HG02973 (cell line): ENCODE results near the gene LRRK1.
"Not testable (repeated sequence)": the region's sequence is repeated elsewhere in the genome, so short reads cannot be mapped to it uniquely, and the experiment has no call there.

Experiments
- ATAC-seq: cut with Tn5 transposase; IDR thresholded peaks from one replicate; pipeline ENCODE4 v1.9.1; 2021; ENCODE audit warnings: moderate library complexity; ENCODE audit not compliant: unreplicated experiment

Gene LRRK1

DNA sequence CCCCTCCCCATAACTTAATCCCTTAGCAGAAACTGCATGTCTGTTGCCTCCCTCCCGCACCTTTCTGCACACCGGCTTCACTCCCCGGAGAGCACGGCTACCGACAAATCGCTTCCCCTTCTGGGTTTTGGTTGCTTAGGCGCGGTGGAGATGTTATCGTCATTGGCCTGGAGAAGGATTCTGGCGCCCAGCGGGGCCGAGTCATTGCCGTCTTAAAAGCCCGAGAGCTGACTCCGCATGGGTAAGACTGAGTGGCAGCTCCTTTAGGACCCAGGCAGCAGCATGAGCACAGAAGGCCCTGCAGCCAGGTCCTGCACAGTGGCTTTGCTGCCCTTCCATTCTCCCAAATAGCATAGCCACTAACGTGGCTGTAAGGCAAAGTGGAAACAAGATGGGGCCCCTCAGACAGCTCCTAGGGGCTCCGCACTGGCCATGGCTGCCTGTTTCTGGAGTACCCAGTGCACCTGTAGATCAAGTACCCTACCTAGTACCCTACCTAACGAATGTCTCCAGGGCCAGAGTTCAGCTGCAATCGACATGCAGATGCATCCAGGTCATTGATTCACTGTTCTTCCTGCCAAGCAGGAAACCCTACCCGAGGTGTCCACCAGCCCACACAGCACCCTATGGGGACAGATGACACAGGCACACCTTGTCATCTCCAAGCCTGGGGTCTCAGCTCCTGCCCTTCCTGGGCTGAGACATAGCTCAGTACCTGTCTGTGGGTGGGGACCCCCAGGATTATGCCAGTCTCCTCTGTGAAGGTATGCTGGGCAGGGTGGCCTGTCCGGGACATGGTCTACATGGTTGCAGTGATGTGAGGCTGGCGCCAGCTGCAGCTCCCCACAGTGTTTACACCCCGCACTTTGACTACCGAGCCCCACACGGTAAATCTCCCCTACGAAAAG, 147.6 kb downstream of the LRRK1 start:
- ATAC-seq, result no peak

DNA sequence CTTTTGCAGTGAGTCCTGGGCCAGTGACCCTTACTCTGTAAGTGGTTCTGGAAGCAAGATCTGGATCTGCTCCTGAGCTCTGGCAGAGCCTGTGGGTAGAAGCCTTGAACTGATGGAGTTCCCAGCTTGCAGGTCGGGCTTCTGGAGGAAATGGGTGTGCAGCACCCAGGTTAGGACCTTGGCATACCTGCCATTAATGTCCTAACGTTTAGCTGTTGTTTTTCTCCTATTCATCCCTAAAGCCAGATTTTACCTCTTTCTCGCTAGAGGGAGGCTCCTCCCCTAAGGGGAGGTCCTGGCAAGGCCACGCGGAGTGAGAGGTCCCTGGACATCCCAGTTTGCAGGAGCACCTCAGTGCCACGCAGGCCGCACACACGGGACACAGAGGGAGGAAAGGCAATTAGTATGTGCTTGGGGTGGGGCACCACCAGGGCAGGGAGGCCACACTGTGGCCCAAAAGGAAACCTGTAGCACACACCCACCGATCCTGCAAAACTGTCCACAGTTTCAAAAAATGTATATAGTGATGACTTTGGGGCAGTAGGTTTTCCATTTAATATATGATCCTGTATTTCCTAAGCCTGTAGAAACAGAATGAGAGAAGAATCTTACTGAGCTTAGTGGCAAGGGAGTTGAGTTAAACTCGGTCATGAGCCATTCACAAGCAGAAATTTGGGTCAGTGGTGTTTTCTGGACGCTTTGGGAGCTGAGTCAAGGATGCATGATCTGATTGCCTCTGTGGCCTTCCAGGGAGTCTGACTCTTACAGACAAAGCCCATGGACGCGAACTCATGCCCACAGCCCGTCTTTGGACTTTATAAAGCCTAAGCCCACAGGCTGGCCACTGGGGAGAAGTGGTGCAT, 148.7 kb downstream of the LRRK1 start:
- no peak for ATAC-seq

DNA sequence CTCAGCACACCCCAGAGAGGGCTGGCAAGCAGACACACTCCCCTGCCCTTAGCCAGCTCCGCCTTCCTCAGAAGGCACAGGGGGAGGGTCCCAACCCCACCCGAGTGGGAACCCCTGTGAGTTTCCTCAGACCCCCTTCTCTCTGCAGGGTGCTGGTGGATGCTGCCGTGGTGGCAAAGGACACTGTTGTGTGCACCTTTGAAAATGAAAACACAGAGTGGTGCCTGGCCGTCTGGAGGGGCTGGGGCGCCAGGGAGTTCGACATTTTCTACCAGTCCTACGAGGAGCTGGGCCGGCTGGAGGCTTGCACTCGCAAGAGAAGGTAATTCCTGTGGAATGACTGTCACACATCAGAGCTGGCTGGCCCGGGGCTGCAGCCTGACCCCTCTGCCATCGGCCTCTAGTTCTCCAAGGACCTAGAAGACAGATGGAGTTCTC, 149.4 kb downstream of the LRRK1 start:
- ATAC-seq, result no peak

DNA sequence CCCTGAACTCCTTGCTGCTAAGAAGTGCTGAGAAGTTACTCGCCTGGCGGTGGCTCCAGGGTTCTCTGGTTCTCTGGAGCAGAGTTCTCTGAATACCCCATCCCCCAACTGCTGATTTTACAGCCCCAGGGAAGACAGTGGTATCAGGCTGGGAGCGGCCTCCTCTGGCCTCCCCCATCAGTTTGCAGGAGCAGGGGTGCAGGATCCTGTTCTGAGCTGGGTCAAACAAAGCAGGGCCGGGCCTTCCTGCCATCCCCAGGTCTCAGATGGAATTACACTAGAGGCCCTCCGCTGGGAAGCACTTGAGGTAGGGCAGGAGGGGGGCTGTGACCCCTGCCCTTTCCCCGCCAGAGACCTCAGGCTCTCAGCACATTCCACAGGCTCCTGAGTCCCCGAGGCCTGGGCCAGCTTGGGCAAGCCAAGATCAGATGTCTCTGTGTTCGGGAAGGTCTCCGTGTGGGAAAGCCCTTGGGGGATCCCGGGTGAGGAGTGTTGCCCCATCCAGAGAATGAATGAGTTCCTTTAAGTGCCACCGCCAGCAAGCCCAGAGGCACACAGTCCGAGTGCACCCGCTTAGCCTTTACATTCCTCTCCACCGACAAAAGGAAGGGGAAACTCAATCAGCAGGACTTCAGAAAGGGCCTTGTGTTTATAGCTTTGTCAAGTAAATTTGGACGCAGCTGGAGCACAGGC, 149.9 kb downstream of the LRRK1 start:
- no peak for ATAC-seq

DNA sequence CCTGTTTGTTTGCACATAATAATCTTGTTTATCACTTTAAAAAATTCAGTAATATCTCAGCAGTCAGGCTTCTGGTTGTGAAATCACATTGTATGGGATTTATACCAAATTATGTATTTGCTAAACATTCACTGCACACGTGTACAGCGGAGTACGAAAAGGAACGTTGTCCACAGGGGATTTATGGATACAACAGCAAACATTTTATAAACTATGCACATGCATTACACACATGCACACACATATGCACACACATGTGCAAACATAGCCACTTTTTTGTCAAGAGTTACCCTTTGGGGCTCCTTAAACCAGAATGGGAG, 150.5 kb downstream of the LRRK1 start:
- no peak for ATAC-seq

DNA sequence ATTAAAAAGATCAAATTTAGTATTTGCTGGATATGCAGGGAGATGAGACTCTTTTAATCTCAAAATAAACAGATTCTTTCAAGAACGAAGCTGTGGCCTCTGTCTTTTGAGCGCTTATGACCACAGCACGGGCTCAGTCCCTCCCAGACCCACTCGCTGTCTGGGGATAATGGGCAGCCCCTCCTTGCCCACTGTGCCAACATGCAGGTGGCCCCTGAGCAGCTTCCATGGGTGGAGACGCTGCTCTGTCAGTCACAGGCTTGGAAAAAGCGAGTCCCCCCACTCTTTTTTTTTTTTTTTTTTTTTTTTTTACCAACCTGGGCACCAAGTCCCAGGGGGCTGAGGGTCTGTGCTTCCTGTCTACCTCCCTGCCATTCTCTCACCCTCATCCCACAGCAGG, 150.9 kb downstream of the LRRK1 start:
- no peak for ATAC-seq

DNA sequence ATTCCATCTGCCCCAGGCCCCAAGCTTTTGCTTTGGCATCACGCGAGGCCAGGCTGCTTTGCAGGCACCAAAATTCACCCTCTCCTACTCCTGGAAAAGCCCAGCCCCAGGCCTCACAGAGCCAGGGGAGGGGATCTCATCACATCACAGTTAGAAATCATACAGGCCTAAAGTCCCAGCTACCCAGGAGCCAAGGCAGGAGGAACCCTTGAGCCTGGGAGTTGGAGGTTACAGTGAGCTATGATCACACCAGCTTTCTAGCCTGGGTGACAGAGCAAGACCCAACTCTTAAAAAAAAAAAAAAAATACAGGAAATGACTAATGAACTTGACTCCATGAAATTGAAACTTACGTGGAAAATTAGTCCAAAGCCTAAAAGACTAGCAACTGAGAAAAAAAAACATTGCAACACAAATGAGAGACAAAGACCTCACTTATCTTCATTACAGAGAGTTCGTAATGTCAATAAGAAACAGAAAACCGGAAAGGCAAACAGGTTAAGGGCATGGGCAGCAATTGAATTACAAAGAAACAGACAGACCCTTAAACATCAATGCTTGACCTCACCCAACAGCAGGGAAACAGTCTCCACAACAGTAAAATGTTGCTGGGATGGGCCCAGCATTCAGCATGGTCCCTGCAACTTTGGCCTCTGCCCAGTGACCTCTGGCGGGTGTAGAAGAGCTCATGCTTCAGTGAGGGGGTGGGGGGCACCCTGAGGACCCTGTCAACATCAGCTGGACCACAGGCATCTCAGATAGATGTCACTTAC, 151.5 kb downstream of the LRRK1 start:
- ATAC-seq, result no peak

DNA sequence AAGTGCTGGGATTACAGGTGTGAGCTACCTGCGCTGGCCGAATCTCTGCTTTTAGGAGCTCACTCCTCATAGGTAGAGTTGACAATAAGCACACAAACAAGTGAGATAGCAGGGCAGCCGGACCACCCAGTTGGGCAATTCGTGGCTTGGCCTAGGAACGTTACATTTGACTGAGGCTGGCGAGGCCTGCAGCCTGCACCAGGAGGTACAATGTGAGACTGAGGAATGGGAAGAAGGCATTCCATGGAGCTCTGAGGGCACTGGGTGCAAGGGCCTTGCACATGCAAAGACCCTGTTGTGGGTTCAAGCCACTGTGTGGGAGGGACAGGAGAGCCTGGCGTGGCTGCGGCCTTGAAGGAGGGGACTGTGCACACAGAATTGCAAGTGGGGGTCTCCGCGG, 152.5 kb downstream of the LRRK1 start:
- no peak for ATAC-seq

DNA sequence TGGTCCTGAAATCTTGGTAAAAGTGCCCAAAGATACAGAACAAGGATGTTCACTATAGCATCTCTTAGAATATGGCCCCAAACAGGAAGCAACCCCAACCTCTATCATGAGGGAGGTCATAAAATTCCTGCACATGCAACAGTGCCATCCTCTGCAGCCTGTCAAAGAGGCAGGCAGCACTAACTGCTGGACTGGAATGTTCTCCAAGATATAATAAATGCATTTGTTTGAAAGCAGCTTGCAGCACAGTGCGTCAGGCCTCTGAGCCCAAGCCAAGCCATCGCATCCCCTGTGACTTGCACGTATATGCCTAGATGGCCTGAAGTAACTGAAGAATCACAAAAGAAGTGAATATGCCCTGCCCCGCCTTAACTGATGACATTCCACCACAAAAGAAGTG, 153.1 kb downstream of the LRRK1 start:
- not testable (repeated sequence) for ATAC-seq

DNA sequence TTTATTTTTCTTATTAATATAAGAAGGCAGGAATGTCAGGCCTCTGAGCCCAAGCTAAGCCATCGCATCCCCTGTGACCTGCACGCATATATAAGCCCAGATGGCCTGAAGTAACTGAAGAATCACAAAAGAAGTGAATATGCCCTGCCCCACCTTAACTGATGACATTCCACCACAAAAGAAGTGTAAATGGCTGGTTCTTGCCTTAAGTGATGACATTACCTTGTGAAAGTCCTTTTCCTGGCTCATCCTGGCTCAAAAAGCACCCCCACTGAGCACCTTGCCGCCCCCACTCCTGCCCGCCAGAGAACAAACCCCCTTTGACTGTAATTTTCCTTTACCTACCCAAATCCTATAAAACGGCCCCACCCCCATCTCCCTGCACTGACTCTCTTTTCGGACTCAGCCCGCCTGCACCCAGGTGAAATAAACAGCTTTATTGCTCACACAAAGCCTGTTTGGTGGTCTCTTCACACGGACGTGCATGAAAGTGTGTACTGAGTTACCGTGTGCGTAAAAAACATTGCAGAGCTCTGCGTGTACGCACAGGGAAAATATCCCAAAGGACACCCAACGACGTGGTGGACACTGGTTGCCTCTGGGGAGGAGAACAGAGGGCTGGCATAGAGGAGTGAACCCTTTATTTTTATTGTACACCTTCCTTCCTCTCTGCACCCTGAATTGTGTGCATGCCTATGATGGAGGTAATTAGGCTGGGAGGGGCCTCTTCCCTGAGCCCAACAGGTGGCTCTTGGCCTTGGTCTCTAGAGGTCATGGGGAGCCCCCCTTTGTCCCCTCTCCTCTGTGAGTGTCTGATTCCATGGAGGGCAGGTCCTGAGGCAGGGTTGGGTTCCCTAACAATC, 158.9 kb downstream of the LRRK1 start:
- ATAC-seq, result not testable (repeated sequence)

DNA sequence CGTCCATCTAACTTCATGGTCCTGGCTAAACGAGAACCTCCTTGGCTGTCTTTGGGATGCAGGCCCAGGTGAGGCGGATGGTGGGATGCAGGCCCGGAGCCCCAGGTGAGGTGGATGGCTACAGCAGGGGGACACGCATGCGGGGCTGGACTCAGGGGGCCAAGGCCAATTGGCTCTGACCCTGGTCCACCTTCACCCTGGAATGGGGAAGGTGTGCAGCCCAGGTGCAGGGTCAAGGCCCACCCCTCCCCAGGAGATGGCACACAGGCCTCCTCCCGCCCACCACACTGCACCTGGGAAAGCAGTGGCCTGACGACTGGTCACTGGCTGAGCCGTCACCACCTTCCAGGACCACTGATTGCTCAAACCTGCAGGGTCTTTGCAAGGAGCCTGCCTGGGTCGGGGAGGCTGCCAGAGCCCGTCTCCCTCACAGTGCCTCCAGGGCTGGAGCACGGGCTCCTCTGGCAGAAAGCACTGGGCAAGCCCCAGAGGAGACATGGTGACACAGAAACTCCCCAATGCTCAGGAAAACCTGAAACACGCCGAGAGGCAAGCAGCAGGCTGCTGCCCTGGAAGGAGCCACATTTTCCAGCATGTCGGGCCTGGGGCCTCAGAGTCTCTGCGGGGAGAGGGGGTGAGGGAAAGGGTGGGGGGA, 159.6 kb downstream of the LRRK1 start:
- ATAC-seq, result no peak

DNA sequence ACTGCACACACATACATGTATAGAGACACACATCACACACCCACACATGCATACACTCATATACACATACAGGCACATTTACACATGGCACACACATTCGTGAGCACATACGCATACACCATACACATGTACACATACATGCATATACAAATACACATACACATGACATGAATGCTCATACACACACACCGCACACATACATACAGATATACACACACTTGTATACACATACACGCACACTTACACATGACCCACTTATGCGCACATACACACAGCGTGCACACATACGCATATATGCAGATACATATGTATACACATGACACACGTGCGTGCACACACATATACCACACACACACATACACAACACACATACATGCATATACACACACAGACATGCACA, 162.7 kb downstream of the LRRK1 start:
- ATAC-seq, result no peak

DNA sequence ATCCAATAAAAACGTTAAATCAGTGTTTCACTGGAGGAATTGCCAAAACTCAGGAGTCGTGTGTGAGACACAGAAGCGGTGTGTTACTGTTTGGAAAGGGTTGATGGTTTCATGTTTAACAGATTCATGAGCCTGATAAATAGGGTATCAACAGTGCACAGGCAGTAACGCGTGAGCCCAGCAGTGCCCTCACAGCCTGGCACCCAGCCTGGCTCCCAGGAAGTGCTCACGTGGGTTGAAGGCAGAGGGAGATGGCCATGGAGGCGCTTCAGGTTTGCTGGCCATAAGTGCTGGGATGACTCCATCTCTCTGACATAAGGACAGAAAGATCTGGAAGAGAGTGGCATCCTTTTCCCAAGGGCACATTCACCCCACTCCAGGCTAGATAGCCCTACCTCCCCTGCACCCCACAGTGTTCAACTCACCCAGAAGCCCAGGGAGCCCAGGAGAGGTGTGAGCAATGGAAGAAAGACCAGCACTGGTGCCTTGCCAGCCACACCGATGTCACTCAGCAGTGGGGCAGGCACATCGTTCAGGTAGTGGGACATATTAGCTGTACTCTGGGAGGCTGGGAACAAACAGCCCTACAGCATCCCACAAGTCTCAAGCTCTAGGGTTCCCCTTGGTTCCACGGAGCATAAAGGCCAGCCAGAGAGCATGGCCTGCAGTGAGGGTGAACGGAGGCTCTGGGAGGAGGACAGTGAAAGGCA, 164.3 kb downstream of the LRRK1 start:
- no peak for ATAC-seq

DNA sequence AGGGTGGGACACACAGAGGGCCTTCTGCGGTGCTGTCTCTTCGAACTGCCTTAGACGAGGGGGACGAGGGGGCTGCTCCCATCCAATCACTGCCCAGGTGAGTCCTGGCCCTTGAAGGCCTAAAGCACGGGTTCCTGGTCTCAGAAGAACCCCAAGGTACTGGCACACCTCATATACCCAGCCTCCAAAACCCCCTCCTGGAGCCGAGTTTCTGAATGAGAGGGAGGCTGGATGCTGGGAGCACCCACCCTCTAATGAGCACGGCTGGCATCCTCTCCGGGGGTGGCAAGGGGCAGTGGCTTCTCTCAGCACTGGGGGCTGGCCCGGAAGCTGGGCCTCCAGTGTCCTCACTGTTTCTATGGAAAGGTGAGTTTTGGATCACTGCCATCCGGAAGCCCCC, 165.6 kb downstream of the LRRK1 start:
- ATAC-seq, result no peak

DNA sequence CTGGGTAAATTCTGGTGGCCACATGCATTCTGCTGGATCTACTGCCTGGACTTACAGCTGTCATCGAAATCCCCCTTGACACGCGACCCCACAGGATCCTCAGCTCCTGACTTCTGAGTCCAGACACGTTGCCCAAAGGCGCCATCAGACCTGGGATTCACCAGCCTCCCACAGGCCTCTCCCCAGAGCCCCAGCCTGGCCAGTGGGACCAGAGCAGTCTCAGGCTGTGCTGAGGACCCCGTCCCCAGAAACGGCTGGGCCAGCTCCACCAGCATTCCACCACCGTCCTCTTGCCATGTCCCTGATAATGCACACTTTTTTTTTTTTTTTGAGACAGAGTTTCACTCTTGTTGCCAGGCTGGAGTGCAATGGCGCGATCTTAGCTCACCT, 166.1 kb downstream of the LRRK1 start:
- no peak for ATAC-seq

DNA sequence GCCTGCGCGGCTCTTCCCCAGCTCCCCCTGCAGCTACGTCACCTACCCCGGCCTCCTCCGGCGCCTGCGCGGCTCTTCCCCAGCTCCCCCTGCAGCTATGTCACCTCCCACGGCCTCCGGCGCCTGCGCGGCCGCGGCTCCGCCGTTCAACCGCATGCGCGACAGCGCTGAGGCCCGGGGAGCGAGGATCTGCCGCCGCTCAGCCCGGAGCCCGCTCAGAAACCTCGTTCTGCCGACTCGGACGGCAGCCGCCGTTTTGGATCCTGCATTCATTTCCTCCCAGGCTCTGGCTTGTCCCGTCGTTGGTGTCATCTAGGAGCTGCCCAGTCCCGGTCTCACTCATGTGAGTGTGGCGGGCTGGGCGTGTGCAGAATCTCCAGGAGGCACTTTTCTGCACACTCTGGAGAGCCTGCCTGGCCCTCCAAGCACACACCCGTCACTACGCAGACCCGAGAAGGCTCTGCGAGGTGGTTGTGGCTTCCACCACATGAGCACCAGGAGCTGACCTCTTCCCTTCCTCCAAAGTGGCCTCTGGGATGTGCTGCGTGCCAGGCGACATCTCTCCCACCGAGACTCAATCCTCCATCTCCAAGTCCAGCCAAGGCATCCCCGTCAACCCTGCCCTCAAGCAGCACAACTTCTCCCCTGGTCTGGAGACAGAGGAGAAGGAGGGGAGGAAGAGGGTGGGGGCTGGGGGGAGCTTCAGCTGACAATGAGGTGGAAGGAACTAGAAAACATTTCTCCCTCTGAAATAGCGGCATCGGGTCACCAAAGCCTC, 167.4 kb downstream of the LRRK1 start:
- no peak for ATAC-seq

DNA sequence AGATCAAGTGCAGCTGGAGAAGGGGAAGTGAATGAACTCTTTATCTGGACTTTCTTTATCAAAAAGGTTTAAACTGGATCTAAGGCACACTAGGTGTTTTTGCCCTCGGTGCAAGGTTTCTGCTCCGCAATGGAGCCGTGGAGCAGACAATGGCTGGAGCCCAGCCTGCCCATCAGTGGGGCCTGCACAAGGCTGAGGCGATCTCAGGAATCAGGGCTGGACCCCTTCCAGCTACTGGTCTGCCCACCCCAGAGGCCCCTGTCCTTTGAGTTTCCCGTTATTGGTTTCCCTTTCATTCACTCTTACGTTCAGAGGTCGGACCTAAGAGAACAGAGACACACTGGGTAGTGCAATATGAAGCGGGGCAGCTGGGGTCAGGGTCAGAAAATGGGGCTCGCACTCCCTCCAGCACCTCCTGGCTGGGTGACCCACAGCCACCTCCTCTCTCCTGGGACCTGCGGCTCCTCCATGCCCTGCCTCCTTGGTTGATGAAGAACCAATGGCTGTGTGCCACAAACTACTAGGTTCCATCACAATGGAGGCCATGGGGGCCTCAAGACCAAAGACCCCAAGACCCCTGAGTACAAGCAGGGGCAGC, 168.1 kb downstream of the LRRK1 start:
- no peak for ATAC-seq

DNA sequence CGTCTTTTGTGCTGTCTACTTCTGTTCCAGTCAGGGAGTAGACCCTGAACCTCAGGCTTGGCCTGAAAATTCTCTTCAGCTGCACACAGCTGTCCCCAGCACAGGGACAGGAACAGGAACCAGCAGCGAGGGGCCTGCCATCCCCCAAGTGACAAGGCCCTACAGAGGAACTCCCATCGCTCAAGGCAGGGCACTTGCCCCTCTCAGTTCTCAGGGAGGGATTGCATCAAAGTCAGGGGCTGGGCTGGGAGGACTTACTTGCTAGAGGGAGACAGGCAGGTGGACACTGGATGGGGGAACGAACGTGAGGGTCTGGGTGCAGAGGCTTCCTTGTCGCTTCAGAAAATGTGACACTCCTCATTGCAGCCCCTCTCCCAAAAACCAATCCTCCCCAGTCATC, 169.1 kb downstream of the LRRK1 start:
- no peak for ATAC-seq
